ENCODE data around the gene BCAP31.

- TF ChIP-seq CTCF (conservative IDR thresholded peaks at IDR 0.05; ENCODE audit: low read depth, low read length) (no peak), EZH2 (IDR thresholded peaks at IDR 0.05; ENCODE audit: borderline replicate concordance, low read depth, low read length, poor library complexity, severe bottlenecking) (no peak)
Observed at GRCh38 chrX:153764786-153765137, 40.6 kb upstream of the BCAP31 start.
